ENCODE data around the gene NRXN3.

DNA sequence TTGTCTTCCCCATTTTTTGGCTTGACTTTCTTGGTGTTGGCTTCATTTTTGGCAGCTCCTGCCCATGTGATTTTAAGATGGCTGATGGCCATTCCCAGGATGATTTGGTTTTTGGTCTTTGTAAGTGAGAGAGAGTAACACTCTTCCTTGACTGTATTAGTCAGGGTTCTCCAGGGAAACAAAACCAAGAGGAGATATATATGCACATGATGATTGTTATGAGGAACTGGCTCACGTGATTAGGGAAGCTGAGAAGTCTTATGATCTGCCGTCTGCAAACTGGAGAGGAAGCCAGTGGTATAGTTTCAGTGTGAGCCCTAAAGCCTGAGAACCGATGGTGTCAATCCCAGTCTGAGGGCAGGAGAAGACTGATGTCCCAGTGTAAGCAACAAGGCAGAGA lies 146.6 kb downstream of the NRXN3 start:
- TF ChIP-seq CTCF (IDR thresholded peaks at IDR 0.05) (no peak), EZH2phosphoT487 (IDR thresholded peaks at IDR 0.05) (no peak), EZH2 (IDR thresholded peaks at IDR 0.05) (no peak)
